IMR-90 (cell line): ENCODE data around the gene TACC2. TPM values are rescaled to one million over a fixed set of nuclear protein-coding genes. Genes with fewer than 3 reads are reported as not detected.

Experiments
- ATAC-seq: fragments of 200-7000 bp; cut with Tn5 transposase; 2 replicates; pipeline ENCODE4 v1.9.1; 2020; ENCODE audit warnings: low read depth, mild to moderate bottlenecking, moderate library complexity
- BruUV-seq: library from RNA; stranded (reverse); fragments of 400-500 nt; replicated peaks from 2 replicates; lab custom pipeline; 2021; lab: Mats Ljungman, UMichigan
- CTCF ChIA-PET: fragments of 300-600 bp; formaldehyde crosslinking; extraction: SDS; loops from one replicate; lab custom pipeline; 2021; ENCODE audit warnings: antibody characterized with exemption; lab: Yijun Ruan, JAX
- POLR2A ChIA-PET: fragments of 300-600 bp; sonication (Branson Sonifier 250); formaldehyde crosslinking; loops from one replicate; lab custom pipeline; 2022; ENCODE audit warnings: antibody characterized with exemption; ENCODE audit not compliant: unreplicated experiment; lab: Charles Lee
- DNase-seq: peaks from one replicate; pipeline ENCODE4 v3.0.0; 2013
- H2AFZ ChIP-seq: replicated peaks from 2 replicates; pipeline ENCODE3; 2013; ENCODE audit warnings: low read length, mild to moderate bottlenecking; ENCODE audit not compliant: poor library complexity
- H2AK5ac ChIP-seq: 2 replicates; pipeline ENCODE4 v1.6.1; 2013; ENCODE audit warnings: low read depth, low read length, inconsistent platforms
- H2AK9ac ChIP-seq: replicated peaks from 2 replicates; pipeline ENCODE3; 2013; ENCODE audit warnings: mild to moderate bottlenecking, low read depth, low read length, moderate library complexity; ENCODE audit not compliant: poor library complexity
- H2BK120ac ChIP-seq: 2 replicates; pipeline ENCODE4 v1.6.1; 2013; ENCODE audit warnings: low read depth, low read length, inconsistent platforms
- H2BK15ac ChIP-seq: 3 replicates; pipeline ENCODE4 v1.6.1; 2013; ENCODE audit warnings: low read depth, low read length, inconsistent platforms
- H2BK20ac ChIP-seq: 2 replicates; pipeline ENCODE4 v1.6.1; 2013; ENCODE audit warnings: low read depth, mild to moderate bottlenecking, inconsistent platforms, low read length, moderate library complexity
- H2BK5ac ChIP-seq: 2 replicates; pipeline ENCODE4 v1.6.1; 2013; ENCODE audit warnings: mild to moderate bottlenecking, low read depth, low read length, inconsistent platforms; ENCODE audit not compliant: poor library complexity, severe bottlenecking
- H3K14ac ChIP-seq: replicated peaks from 2 replicates; pipeline ENCODE4 v1.6.1; 2013; ENCODE audit warnings: low read depth, low read length, inconsistent platforms
- H3K18ac ChIP-seq: 2 replicates; pipeline ENCODE4 v1.6.1; 2013; ENCODE audit warnings: low read depth, low read length, control low read depth
- H3K23ac ChIP-seq: 2 replicates; pipeline ENCODE4 v1.6.1; 2013; ENCODE audit warnings: low read depth, low read length, inconsistent platforms
- H3K27ac ChIP-seq: 2 replicates; pipeline ENCODE4 v1.5.1; 2013; ENCODE audit warnings: mild to moderate bottlenecking, control low read depth, low read length; ENCODE audit not compliant: insufficient read depth
- H3K27me3 ChIP-seq: 2 replicates; pipeline ENCODE4 v1.6.1; 2013; ENCODE audit warnings: low read length; ENCODE audit not compliant: control insufficient read depth, insufficient read depth
- H3K36me3 ChIP-seq: 2 replicates; pipeline ENCODE4 v1.6.1; 2013; ENCODE audit warnings: low read length, mixed read lengths; ENCODE audit not compliant: control insufficient read depth, insufficient read depth
- H3K4ac ChIP-seq: 2 replicates; pipeline ENCODE4 v1.6.1; 2013; ENCODE audit warnings: low read depth, low read length, inconsistent platforms
- H3K4me1 ChIP-seq: 2 replicates; pipeline ENCODE4 v1.6.1; 2013; ENCODE audit warnings: low read length, mixed read lengths; ENCODE audit not compliant: control insufficient read depth, insufficient read depth
- H3K4me2 ChIP-seq: 2 replicates; pipeline ENCODE4 v1.6.1; 2013; ENCODE audit warnings: low read depth, mild to moderate bottlenecking, control low read depth, low read length, moderate library complexity
- H3K4me3 ChIP-seq: 2 replicates; pipeline ENCODE4 v1.5.1; 2013; ENCODE audit warnings: low read depth, mild to moderate bottlenecking, control low read depth, low read length, moderate library complexity; ENCODE audit not compliant: insufficient read depth
- H3K56ac ChIP-seq: 2 replicates; pipeline ENCODE4 v1.6.1; 2013; ENCODE audit warnings: low read length, inconsistent platforms; ENCODE audit not compliant: insufficient read depth; ENCODE audit errors: extremely low read depth
- H3K79me1 ChIP-seq, 2 experiments: 2 replicates each; pipeline ENCODE4 v1.6.1; 2013; ENCODE audit warnings: low read length in 2 of 2, inconsistent platforms in 1 of 2, low read depth in 1 of 2
- H3K9ac ChIP-seq: 2 replicates; pipeline ENCODE4 v1.6.1; 2013; ENCODE audit warnings: low read depth, low read length, control low read depth
- H3K9me1 ChIP-seq: 2 replicates; pipeline ENCODE4 v1.6.1; 2013; ENCODE audit warnings: low read length, inconsistent platforms; ENCODE audit not compliant: insufficient read depth
- H3K9me3 ChIP-seq: 2 replicates; pipeline ENCODE4 v1.6.1; 2013; ENCODE audit warnings: low read length; ENCODE audit not compliant: control insufficient read depth, insufficient read depth
- H4K20me1 ChIP-seq: 2 replicates; pipeline ENCODE4 v1.6.1; 2013; ENCODE audit warnings: low read length, inconsistent platforms; ENCODE audit not compliant: insufficient read depth
- H4K5ac ChIP-seq: 2 replicates; pipeline ENCODE4 v1.6.1; 2013; ENCODE audit warnings: mild to moderate bottlenecking, low read depth, low read length, control low read depth
- H4K8ac ChIP-seq, 2 experiments: 2 replicates each; pipeline ENCODE4 v1.6.1; 2013; ENCODE audit warnings: low read depth in 2 of 2, low read length in 2 of 2, control low read depth in 1 of 2, inconsistent platforms in 1 of 2
- H4K91ac ChIP-seq: 2 replicates; pipeline ENCODE4 v1.6.1; 2013; ENCODE audit warnings: low read depth, low read length, inconsistent platforms; ENCODE audit not compliant: insufficient read depth
- BHLHE40 ChIP-seq: fragments of 150-350 bp; IDR thresholded peaks from 2 replicates; pipeline ENCODE4 v1.6.1; 2016; ENCODE audit warnings: mild to moderate bottlenecking, low read depth, low read length
- CEBPB ChIP-seq: IDR thresholded peaks from 2 replicates; pipeline ENCODE4 v1.6.1; 2012; ENCODE audit warnings: low read depth, low read length, improper control_type of control experiment
- CHD1 ChIP-seq: IDR thresholded peaks from 2 replicates; pipeline ENCODE4 v1.6.1; 2012; ENCODE audit warnings: low read depth, low read length, improper control_type of control experiment
- FOS ChIP-seq: fragments of 150-350 bp; IDR thresholded peaks from 2 replicates; pipeline ENCODE4 v1.6.1; 2016; ENCODE audit warnings: low read depth, low read length
- MAFK ChIP-seq: IDR thresholded peaks from 2 replicates; pipeline ENCODE4 v1.6.1; 2012; ENCODE audit warnings: low read depth, low read length, improper control_type of control experiment
- MAZ ChIP-seq: IDR thresholded peaks from 2 replicates; pipeline ENCODE4 v1.6.1; 2012; ENCODE audit warnings: low read depth, mild to moderate bottlenecking, low read length, improper control_type of control experiment, moderate library complexity, borderline replicate concordance
- MXI1 ChIP-seq: IDR thresholded peaks from 2 replicates; pipeline ENCODE4 v1.6.1; 2012; ENCODE audit warnings: low read depth, mild to moderate bottlenecking, low read length, moderate library complexity, borderline replicate concordance
- NFE2L2 ChIP-seq: fragments of 150-350 bp; IDR thresholded peaks from 2 replicates; pipeline ENCODE4 v1.6.1; 2016; ENCODE audit warnings: low read depth, mild to moderate bottlenecking, low read length
- POLR2A ChIP-seq: IDR thresholded peaks from 2 replicates; pipeline ENCODE4 v1.6.1; 2012; ENCODE audit warnings: mild to moderate bottlenecking, low read depth, low read length
- RAD21 ChIP-seq: IDR thresholded peaks from 2 replicates; pipeline ENCODE4 v1.6.1; 2012; ENCODE audit warnings: low read length, improper control_type of control experiment
- RCOR1 ChIP-seq: IDR thresholded peaks from 2 replicates; pipeline ENCODE4 v1.6.1; 2012; ENCODE audit warnings: mild to moderate bottlenecking, low read length, improper control_type of control experiment; ENCODE audit not compliant: insufficient replicate concordance
- RFX5 ChIP-seq: IDR thresholded peaks from 2 replicates; pipeline ENCODE4 v1.8.0; 2012; ENCODE audit warnings: low read depth, mild to moderate bottlenecking, low read length, moderate library complexity
- SMC3 ChIP-seq: fragments of 150-350 bp; IDR thresholded peaks from 2 replicates; pipeline ENCODE4 v1.6.1; 2016; ENCODE audit warnings: low read depth, mild to moderate bottlenecking, antibody characterized with exemption, low read length, moderate library complexity
- WGBS, 2 experiments: methylation state at CpG; one replicate each; pipeline versions ENCODE4 v1.1.5 to v1.1.7; 2013; ENCODE audit warnings: missing lambda C conversion rate in 2 of 2; ENCODE audit not compliant: insufficient read length in 1 of 2; ENCODE audit errors: extremely low coverage in 2 of 2; 5-methylcytosine and 5-hydroxymethylcytosine counted together
- dilution Hi-C: fragments of 300-500 bp; cut with HindIII; formaldehyde crosslinking; loops from one replicate; pipeline ENCODE4 v1.14.3; 2018; ENCODE audit warnings: low sequenced_read_pairs; ENCODE audit not compliant: unreplicated experiment
- in situ Hi-C: fragments of 300-500 bp; cut with MboI; formaldehyde crosslinking; loops from 3 replicates; pipeline ENCODE4 v1.14.3; 2019; ENCODE audit warnings: low sequenced_read_pairs, inconsistent platforms, mixed read lengths
- intact Hi-C: fragments of 100-400 bp; cut with micrococcal nuclease; formaldehyde crosslinking; loops from 2 replicates; pipeline ENCODE4 v1.10.0; 2022
- polyA plus RNA-seq, 3 experiments: library from polyadenylated mRNA; depleted of rRNA; stranded (reverse); fragments of >200 nt; gene quantifications; 2 replicates each; pipeline ENCODE4 v1.2.3, GENCODE V29; 2012; ENCODE audit warnings: low replicate concordance in 1 of 3
- total RNA-seq: library from RNA; depleted of rRNA; stranded (reverse); fragments of >200 nt; gene quantifications from 2 replicates; pipeline ENCODE4 v1.2.3, GENCODE V29; 2012
- TF ChIP-seq, protein P1 (sequence below): fragments of 150-350 bp; IDR thresholded peaks from 2 replicates; pipeline ENCODE4 v1.6.1; 2016; ENCODE audit warnings: low read depth, mild to moderate bottlenecking, low read length, moderate library complexity, borderline replicate concordance
- TF ChIP-seq, protein P2 (sequence below): conservative IDR thresholded peaks from 2 replicates; pipeline ENCODE4 v1.5.1; 2012; ENCODE audit warnings: mild to moderate bottlenecking, low read depth, low read length, improper control_type of control experiment
- TF ChIP-seq, protein P3 (sequence below): fragments of 150-350 bp; IDR thresholded peaks from 2 replicates; pipeline ENCODE4 v1.6.1; 2017; ENCODE audit warnings: mild to moderate bottlenecking, antibody characterized with exemption, low read length, low read depth

The TACC2 gene
- total and polyA plus RNA-seq, 2 of the 4 experiments (the other 2 are of a cell fraction), result 2.9 to 15.4 TPM

DNA sequence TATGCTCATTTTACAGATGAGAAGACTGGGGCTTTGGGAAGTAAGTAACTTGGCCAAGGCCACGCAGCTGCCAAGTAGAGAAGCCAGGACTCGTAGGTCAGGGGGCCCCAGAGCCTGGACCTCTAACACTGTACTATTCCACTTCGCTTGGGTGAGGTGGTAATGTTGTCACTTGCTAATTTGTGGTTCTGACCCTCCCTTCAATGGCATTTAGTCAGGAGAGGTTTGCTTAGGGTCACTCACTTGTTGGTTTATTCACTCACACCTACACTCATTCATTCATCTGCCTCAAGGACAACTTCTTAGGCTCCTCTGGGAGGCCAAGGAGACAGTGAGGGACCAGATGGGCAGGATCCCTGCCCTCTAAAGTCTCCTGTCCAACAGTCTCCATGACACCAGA is 303.4 kb downstream of the TACC2 start:
- H2BK20ac ChIP-seq, result no peak overlapping the region
- peaks cover 6% of the 10 kb centered on the region; the same call in 1 of the 2 replicates for H3K9me1 ChIP-seq
- intact Hi-C loops (no loop called here), in situ Hi-C loops (no loop called here), dilution Hi-C loops (no loop called here)
- no peak for DNase-seq
- TF ChIP-seq, protein P1, sequence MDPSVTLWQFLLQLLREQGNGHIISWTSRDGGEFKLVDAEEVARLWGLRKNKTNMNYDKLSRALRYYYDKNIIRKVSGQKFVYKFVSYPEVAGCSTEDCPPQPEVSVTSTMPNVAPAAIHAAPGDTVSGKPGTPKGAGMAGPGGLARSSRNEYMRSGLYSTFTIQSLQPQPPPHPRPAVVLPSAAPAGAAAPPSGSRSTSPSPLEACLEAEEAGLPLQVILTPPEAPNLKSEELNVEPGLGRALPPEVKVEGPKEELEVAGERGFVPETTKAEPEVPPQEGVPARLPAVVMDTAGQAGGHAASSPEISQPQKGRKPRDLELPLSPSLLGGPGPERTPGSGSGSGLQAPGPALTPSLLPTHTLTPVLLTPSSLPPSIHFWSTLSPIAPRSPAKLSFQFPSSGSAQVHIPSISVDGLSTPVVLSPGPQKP, result no peak
- TF ChIP-seq MAZ, result no peak
- TF ChIP-seq CHD1, result no peak
- no peak for TF ChIP-seq FOS
- no peak for TF ChIP-seq CEBPB
- TF ChIP-seq, protein P2, sequence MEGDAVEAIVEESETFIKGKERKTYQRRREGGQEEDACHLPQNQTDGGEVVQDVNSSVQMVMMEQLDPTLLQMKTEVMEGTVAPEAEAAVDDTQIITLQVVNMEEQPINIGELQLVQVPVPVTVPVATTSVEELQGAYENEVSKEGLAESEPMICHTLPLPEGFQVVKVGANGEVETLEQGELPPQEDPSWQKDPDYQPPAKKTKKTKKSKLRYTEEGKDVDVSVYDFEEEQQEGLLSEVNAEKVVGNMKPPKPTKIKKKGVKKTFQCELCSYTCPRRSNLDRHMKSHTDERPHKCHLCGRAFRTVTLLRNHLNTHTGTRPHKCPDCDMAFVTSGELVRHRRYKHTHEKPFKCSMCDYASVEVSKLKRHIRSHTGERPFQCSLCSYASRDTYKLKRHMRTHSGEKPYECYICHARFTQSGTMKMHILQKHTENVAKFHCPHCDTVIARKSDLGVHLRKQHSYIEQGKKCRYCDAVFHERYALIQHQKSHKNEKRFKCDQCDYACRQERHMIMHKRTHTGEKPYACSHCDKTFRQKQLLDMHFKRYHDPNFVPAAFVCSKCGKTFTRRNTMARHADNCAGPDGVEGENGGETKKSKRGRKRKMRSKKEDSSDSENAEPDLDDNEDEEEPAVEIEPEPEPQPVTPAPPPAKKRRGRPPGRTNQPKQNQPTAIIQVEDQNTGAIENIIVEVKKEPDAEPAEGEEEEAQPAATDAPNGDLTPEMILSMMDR, result no peak
- TF ChIP-seq NFE2L2, result no peak
- TF ChIP-seq BHLHE40, result no peak
- no peak for TF ChIP-seq RCOR1
- TF ChIP-seq SMC3, result no peak
- TF ChIP-seq, protein P3, sequence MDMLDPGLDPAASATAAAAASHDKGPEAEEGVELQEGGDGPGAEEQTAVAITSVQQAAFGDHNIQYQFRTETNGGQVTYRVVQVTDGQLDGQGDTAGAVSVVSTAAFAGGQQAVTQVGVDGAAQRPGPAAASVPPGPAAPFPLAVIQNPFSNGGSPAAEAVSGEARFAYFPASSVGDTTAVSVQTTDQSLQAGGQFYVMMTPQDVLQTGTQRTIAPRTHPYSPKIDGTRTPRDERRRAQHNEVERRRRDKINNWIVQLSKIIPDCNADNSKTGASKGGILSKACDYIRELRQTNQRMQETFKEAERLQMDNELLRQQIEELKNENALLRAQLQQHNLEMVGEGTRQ, result no peak
- TF ChIP-seq POLR2A, result no peak
- no peak for TF ChIP-seq MXI1
- TF ChIP-seq MAFK, result no peak
- TF ChIP-seq RAD21, result no peak
- no peak for TF ChIP-seq RFX5
- no peak overlapping the region for H3K18ac ChIP-seq
- H3K4me1 ChIP-seq, result peaks cover 2% of the 10 kb centered on the region; the same call in 1 of the 2 replicates
- peaks cover 17% of the 10 kb centered on the region; the same call in 1 of the 2 replicates for H3K27me3 ChIP-seq
- WGBS, 2 experiments, result no CpG with 5 or more reads among the region's 3 CpGs
- no peak overlapping the region for H3K4ac ChIP-seq
- H3K27ac ChIP-seq, result no peak overlapping the region
- BruUV-seq, result no TSS peak
- H2AK5ac ChIP-seq, result no peak overlapping the region
- CTCF ChIA-PET, result no interaction called here
- H3K4me2 ChIP-seq, result no peak overlapping the region
- no peak overlapping the region for H3K14ac ChIP-seq
- H2BK15ac ChIP-seq, result no peak overlapping the region
- no peak overlapping the region for H3K9ac ChIP-seq
- no peak overlapping the region for H2AK9ac ChIP-seq
- POLR2A ChIA-PET, result no interaction called here
- H2BK5ac ChIP-seq, result no peak overlapping the region
- H4K8ac ChIP-seq, result no peak overlapping the region
- H3K9me3 ChIP-seq, result no peaks in the 10 kb centered on the region
- no peak overlapping the region for H3K56ac ChIP-seq
- no peak overlapping the region for H3K23ac ChIP-seq
- H3K79me1 ChIP-seq, result no peaks in the 10 kb centered on the region
- H2AFZ ChIP-seq, result peak overlapping the region; percentile 17
- no peak overlapping the region for H4K5ac ChIP-seq
- no peak for ATAC-seq
- no peaks in the 10 kb centered on the region for H3K36me3 ChIP-seq
- H2BK120ac ChIP-seq, result no peak overlapping the region
- H4K91ac ChIP-seq, result no peak overlapping the region
- no peaks in the 10 kb centered on the region for H4K20me1 ChIP-seq
- H3K4me3 ChIP-seq, result no peak overlapping the region
